HG03103 (cell line): Measurements from ENCODE around the gene C9orf78.

Experiments used
- ATAC-seq: cut with Tn5 transposase; IDR thresholded peaks from one replicate; pipeline ENCODE4 v1.9.1; 2021; ENCODE audit warnings: low read depth; ENCODE audit not compliant: unreplicated experiment

The C9orf78 gene

DNA sequence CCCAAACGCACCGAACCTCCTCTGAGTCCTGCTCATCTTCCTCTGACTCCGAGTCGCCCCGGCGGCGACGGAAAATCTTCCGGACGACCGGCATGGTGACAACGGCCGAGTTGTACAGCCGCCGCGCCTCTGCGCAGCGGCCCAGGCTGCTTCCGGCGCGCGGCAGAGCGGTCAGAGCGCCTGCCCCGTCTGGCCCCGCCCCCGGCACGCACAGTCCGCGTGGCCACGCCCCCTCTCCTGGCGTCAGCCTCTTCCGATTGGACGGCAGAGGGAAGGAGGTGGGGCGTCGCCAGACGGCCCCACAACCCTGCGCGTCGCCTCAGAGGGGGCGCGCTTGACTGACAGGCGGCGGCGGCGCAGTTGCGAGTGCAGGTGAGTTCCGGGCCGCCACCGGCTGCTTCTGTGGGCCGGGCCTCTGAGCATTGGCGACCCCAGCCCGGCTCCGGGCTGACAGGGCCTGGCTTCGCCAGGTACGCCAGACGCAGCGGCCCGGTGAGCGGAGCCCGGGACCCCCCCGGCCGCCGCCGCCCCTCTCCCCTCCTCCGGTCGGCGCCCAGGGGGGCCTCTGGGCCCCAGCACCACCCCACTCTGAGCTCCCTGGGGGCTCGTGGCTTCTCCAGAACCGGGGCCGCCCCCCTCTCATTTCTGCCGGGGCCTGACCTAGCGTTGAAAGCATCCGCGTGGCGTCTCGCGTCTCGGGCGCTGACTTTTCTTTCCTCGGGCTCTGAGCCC is at the start of gene C9orf78, which contains the start of gene USP20:
Gene C9orf78 (minus strand): TSS at position 148 of the 732 bp plus-strand sequence. CDS start 54 bp downstream, at position 94.
Gene USP20 (plus strand): TSS at position 331 of the 732 bp plus-strand sequence. CDS start 17,098 bp downstream, outside the sequence.
- ATAC-seq = peak; percentile 92

GRCh38 chr9:129884220-129885017 is 49.3 kb upstream of the C9orf78 start:
- peak; percentile 39 for ATAC-seq

- no peak for ATAC-seq
Observed at GRCh38 chr9:129881547-129882324, 46.7 kb upstream of the C9orf78 start.

DNA sequence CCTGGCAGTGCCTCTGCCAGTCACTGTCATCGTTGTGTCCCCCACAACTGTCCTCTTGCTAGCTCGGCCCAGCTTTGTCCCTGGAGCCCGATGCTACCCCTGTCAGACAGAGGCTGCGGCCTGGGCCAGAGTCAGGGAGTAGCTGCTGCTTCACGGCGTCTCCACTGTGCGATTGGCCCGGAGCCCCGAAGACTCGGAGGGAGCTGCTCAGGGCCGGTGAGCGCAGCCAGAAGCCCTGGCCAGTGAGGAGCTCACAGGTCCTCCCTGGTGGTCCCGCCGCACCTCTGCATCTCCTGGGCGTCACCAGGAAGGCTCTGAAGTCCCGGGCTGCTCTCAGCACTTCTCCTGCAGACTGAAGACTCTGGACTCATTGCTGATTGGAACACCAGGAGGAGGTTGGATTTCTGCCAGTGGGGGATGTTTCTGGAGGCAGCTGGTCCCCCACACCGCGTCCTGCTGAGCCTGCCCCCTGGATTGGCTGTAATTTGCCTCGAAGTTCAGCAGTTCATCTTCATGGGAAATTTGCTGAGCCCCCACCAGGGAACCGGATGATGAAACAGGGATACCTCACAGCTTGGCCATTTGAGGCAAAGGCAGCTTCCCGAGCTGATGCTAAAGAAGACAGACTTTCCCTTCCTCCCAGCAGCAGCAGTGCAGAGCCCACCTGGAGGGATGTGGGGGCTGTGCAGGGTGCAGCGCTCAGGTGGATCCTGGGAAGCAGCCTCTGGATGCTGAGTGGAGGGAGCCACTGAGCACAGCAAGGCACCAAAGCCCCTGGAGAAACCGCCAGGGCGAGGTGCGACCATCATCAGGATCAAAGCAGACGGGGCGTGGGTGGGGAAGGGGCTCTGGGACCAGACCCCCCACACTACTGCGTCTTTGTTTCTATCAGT is 45.8 kb upstream of the C9orf78 start:
- ATAC-seq = no peak

DNA sequence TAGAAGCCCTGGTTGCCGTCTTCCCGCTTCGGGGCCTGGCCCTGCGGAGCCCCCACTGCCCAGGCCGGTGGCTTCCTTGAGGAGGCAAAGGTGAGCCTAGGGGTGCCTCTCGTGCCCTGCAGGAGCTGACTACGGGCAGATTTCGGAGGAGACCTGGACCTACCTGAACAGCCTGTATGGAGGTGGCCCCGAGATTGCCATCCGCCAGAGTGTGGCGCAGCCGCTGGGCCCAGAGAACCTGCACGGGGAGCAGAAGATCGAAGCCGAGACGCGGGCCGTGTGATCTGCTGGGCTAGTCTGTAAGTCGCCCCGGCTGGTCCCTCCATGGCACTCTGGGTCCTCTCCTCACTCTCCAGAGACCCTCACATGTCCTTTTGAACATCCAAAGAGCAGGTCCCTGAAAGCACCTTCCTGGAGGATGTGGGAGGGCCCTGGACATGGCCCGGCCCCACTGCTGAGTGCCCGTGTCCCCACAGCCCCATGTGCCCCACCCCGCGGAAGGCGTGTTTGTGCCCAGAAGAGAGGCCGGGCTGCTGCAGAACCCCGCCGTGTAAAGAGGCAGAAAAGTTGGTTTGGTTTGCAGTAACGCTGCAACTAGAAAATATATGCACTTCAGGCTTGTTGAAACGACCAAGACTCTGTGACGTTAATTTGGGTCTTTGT is 45.0 kb upstream of the C9orf78 start:
- ATAC-seq = no peak

GRCh38 chr9:129879103-129879699 is 44.1 kb upstream of the C9orf78 start:
- no peak for ATAC-seq

GRCh38 chr9:129878291-129878690 is 43.2 kb upstream of the C9orf78 start:
- ATAC-seq = no peak

GRCh38 chr9:129876815-129877214 is 41.7 kb upstream of the C9orf78 start:
- no peak for ATAC-seq

DNA sequence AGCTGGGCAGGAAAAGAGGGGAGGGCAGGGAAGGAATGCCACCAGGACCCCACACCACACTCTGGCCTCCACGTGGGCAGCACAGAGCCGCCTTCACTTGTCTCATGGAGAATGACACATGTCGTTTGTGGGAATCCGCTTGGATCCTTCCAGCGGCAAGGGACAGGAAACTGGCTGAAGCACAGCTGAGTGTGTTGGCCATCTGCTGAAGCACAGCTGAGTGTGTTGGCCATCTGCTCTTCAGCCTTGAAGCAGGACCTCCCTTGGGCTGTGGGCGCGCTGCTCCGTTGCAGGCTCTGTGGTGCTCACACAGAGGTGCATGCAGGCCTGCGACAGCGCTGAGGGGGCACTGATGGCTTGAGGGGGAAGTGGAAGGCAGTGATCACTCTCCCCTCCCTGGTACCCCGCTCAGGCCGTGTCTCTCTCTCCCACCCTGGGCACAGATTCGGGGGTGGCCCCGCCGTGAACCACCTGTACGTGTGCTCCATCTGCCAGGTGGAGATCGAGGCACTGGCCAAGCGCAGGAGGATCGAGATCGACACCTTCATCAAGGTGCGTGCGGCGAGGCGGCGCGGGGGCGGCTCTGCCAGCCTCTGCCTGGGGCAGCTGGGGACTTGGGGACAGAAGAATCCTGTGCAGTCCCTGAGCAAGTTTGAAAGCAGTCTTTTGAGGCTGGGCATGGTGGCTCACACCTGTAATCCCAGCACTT is 40.8 kb upstream of the C9orf78 start:
- no peak for ATAC-seq

- ATAC-seq = no peak
Observed at GRCh38 chr9:129875181-129875611, 40.1 kb upstream of the C9orf78 start.

- ATAC-seq = no peak
Observed at GRCh38 chr9:129874261-129875101, 39.4 kb upstream of the C9orf78 start.

DNA sequence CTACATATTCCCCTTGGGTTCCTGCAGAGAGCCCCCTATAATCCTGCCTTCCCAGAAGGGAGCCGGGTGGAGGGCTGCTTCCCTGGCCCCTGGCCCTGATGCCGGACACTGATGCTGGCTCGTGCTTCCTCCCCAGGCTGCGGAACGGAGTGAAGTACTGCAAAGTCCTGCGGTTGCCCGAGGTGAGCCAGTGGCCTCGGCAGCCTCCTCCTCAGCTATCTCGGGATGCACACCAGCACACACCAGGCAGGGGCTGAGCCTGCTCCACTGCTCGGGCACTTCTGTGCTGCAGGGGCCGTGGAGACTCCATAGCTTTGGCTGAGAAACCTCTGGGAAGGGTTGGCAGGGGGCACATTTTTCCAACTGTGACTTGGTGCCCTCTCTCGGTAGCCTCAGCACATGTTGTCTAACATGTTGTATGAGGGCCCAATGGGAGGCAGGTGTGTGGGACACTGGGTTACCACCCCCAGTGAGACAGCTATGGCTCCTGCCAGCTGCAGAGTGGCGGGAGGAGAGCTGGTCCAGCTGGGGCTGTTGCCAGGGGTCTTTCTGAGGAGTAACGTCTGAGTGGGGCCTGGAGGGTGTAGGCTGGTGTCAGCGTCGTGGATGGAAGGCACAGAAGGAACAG is 38.6 kb upstream of the C9orf78 start:
- no peak for ATAC-seq

GRCh38 chr9:129871046-129871445 is 36.0 kb upstream of the C9orf78 start:
- ATAC-seq = no peak

- ATAC-seq = no peak
Observed at GRCh38 chr9:129869585-129870501, 34.8 kb upstream of the C9orf78 start.

DNA sequence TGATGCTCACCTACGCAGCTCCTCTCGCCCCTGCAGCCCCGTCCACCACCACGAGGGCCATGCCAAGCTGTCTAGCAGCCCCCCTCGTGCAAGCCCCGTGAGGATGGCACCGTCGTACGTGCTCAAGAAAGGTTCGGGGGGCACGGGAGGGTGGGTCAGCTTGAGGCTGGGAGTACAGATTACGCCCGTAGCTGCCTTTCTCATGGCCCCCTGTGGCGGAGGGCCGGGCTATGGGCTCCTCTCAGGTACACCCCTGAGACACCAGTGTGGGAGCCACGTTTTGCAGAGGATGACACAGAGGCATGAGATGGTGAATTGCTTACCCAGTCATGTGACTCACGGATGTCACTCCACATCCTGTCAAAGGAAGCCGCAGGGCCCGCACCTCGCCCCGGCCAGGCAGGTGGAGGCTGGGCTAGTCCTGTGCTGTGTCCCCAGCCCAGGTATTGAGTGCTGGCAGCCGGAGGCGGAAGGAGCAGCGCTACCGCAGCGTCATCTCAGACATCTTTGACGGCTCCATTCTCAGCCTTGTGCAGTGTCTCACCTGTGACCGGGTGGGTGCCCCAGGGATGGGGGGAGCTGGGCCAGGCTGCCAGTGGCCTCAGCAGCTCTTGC is 33.9 kb upstream of the C9orf78 start:
- ATAC-seq = no peak
